ENCODE data around the gene NR5A2. TPM values are rescaled to one million over a fixed set of nuclear protein-coding genes. Genes with fewer than 3 reads are reported as not detected.

NR5A2 gene
- total RNA-seq, 1 experiment from 2014 or later, result not detected

DNA sequence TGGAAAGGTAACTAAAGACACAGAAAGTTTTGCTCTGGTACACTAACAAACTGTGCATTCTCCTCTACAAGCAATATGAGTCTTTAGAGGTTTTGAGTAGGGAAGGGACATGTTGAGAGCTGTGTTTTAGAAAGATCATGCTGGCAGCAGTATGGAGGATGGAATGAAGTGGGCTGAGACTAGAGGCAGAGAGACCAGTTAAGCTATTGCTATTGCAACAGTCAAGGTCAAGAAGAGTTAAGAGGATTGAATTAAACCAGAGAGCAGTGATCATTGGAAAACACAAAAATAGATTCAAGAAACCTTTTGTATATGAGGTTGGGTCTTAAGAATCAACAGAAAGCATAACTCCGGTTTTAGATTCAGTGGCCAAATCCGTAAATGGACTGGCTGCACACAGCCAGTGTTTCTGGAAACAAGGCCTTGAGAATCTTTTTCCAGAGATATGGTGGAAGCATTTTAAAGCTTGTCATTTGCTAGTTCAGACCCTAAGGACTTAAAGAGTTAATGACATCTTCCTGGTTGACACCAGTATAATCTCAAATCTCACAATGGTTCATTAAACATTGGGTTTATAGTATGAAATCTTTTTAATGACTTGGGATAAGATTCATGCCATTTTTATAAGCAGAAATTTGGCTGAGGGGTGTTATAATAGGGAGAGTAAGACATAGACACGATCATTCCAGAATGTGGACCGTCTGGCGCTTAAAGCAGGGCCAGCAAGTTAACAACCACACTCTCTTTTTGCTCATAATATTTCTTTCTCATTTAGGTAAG is 177.9 kb downstream of the NR5A2 start:
- DNase-seq, result no peak
- no peaks in the 10 kb centered on the region for H3K9me3 ChIP-seq (ENCODE audit: low read length)
- H2AFZ ChIP-seq (ENCODE audit: low read length), result no peak overlapping the region
- H4K20me1 ChIP-seq (ENCODE audit: insufficient read depth, low read depth, low read length), result no peaks in the 10 kb centered on the region
- no peak overlapping the region for H3K4me3 ChIP-seq (ENCODE audit: low read length)
- H3K27ac ChIP-seq (ENCODE audit: low read length), result no peak overlapping the region
- H3K27me3 ChIP-seq (ENCODE audit: low read length), result no peaks in the 10 kb centered on the region; the same call in 1 of the 2 replicates
- H3K79me2 ChIP-seq (ENCODE audit: low read length), result no peaks in the 10 kb centered on the region
- no peaks in the 10 kb centered on the region for H3K36me3 ChIP-seq (ENCODE audit: insufficient read depth, low read length)
- H3K9ac ChIP-seq (ENCODE audit: low read length), result no peak overlapping the region
- H3K4me2 ChIP-seq (ENCODE audit: low read depth, low read length, poor library complexity, severe bottlenecking), result no peak overlapping the region
- no peaks in the 10 kb centered on the region for H3K9me2 ChIP-seq (replicated peaks; ENCODE audit: insufficient read depth, low read length)
- H3K4me1 ChIP-seq (ENCODE audit: low read length), result no peaks in the 10 kb centered on the region

DNA sequence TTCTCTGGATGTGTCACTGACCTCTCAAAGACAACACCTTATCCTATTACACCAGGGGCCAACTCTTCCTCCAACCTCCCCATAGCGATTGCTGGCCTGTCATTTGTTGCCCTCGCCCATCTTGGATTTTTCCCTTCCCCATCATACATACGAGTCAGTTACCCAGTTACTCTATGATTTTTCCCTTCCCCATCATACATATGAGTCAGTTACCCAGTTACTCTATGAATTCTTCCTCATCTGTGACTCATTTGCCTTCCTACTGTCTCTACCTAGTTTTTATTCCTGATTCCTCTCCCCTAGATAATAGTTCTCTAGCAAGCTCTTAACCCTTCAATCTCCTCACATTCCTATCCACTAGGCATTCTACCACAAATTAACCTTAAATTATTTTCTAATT is 178.8 kb downstream of the NR5A2 start:
- H3K9ac ChIP-seq (ENCODE audit: low read length), result no peak overlapping the region
- no peaks in the 10 kb centered on the region; the same call in 1 of the 2 replicates for H3K27me3 ChIP-seq (ENCODE audit: low read length)

DNA sequence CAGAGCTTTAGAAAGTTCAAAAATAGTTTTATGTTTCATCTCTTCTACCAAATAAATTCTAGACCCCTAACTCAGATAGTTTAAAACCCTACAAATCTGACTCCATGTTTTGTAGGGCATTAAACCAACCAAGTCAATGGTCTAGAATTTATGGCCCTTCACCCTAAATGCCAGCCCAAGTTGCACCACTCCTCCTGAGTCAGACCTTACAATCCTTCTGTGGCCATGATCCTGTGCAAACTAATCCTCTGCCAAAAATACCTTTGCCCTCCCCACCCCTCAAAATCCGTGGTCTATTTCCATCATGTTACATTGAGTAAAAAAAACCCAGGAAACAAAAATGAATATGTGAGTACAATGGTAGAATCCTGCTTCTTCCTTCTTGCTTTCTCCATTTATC is 179.3 kb downstream of the NR5A2 start:
- H3K79me2 ChIP-seq (ENCODE audit: low read length), result no peaks in the 10 kb centered on the region
- H4K20me1 ChIP-seq (ENCODE audit: insufficient read depth, low read depth, low read length), result no peaks in the 10 kb centered on the region
- H3K4me2 ChIP-seq (ENCODE audit: low read depth, low read length, poor library complexity, severe bottlenecking), result no peak overlapping the region
- no peak for DNase-seq
- no peaks in the 10 kb centered on the region for H3K36me3 ChIP-seq (ENCODE audit: insufficient read depth, low read length)
- H3K27ac ChIP-seq (ENCODE audit: low read length), result no peak overlapping the region
- no peak overlapping the region for H3K9ac ChIP-seq (ENCODE audit: low read length)
- H3K4me3 ChIP-seq (ENCODE audit: low read length), result no peak overlapping the region
- no peaks in the 10 kb centered on the region for H3K9me2 ChIP-seq (replicated peaks; ENCODE audit: insufficient read depth, low read length)
- no peaks in the 10 kb centered on the region for H3K4me1 ChIP-seq (ENCODE audit: low read length)
- no peaks in the 10 kb centered on the region; the same call in 1 of the 2 replicates for H3K27me3 ChIP-seq (ENCODE audit: low read length)
- no peaks in the 10 kb centered on the region for H3K9me3 ChIP-seq (ENCODE audit: low read length)
- H2AFZ ChIP-seq (ENCODE audit: low read length), result no peak overlapping the region

More for the DNA sequence above, 178.8 kb downstream of the NR5A2 start:
- no peaks in the 10 kb centered on the region for H3K9me3 ChIP-seq (ENCODE audit: low read length)
- no peaks in the 10 kb centered on the region for H4K20me1 ChIP-seq (ENCODE audit: insufficient read depth, low read depth, low read length)
- H3K27ac ChIP-seq (ENCODE audit: low read length), result no peak overlapping the region
- no peak overlapping the region for H3K4me2 ChIP-seq (ENCODE audit: low read depth, low read length, poor library complexity, severe bottlenecking)
- H3K4me3 ChIP-seq (ENCODE audit: low read length), result no peak overlapping the region
- H3K36me3 ChIP-seq (ENCODE audit: insufficient read depth, low read length), result no peaks in the 10 kb centered on the region
- DNase-seq, result no peak
- H3K9me2 ChIP-seq (replicated peaks; ENCODE audit: insufficient read depth, low read length), result no peaks in the 10 kb centered on the region
- H3K79me2 ChIP-seq (ENCODE audit: low read length), result no peaks in the 10 kb centered on the region
- no peaks in the 10 kb centered on the region for H3K4me1 ChIP-seq (ENCODE audit: low read length)
- no peak overlapping the region for H2AFZ ChIP-seq (ENCODE audit: low read length)

DNA sequence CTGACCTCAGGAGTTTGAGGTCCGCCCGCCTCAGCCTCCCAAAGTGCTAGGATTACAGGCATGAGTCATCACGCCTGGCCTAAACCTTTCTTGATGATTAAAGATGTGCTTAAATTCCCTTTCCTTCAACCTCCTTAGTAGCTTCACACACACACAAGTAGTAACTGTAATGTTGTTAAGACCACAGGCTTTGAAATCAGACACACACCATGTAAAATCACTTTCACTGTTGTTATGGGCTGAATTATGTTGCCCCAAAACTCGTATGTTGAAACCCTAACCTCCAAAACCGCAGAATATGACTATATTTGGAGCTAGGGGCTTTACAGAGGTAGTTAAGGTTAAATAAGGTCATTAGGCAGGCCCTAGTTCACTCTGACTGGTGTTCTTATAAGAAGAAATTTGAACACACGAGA is 180.2 kb downstream of the NR5A2 start:
- Histone ChIP-seq H4K20me1 (ENCODE audit: insufficient read depth, low read depth, low read length) (no peaks in the 10 kb centered on the region), H3K27ac (ENCODE audit: low read length) (no peak overlapping the region), H2AFZ (ENCODE audit: low read length) (no peak overlapping the region), H3K27me3 (ENCODE audit: low read length) (no peaks in the 10 kb centered on the region; the same call in 1 of the 2 replicates), H3K36me3 (ENCODE audit: insufficient read depth, low read length) (no peaks in the 10 kb centered on the region), H3K79me2 (ENCODE audit: low read length) (no peaks in the 10 kb centered on the region), H3K4me2 (ENCODE audit: low read depth, low read length, poor library complexity, severe bottlenecking) (no peak overlapping the region), H3K4me1 (ENCODE audit: low read length) (no peaks in the 10 kb centered on the region), H3K9me3 (ENCODE audit: low read length) (no peaks in the 10 kb centered on the region), H3K9me2 (replicated peaks; ENCODE audit: insufficient read depth, low read length) (no peaks in the 10 kb centered on the region), H3K4me3 (ENCODE audit: low read length) (no peak overlapping the region), H3K9ac (ENCODE audit: low read length) (no peak overlapping the region)
- DNase-seq, result no peak

DNA sequence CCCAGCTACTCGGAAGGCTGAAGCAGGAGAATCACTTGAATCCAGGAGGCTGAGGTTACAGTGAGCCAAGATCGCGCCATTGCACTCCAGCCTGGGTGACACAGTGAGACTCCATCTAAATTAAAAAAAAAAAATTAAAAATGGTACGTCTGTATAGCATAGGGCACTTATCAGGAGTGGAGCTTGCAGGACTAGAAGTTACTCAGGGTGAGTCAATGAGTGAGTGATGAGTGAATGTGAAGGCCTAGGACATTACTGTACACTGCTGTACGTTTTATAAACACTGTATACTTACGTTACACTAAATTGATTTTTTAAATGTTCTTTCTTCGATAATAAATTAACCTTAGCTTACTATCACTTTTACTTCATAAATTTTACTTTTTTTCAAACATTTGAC is 183.6 kb downstream of the NR5A2 start:
- no peak overlapping the region for H3K4me2 ChIP-seq (ENCODE audit: low read depth, low read length, poor library complexity, severe bottlenecking)
- peaks cover 8% of the 10 kb centered on the region for H3K4me1 ChIP-seq (ENCODE audit: low read length)
- no peaks in the 10 kb centered on the region for H3K79me2 ChIP-seq (ENCODE audit: low read length)
- no peak overlapping the region for H3K4me3 ChIP-seq (ENCODE audit: low read length)
- H3K27ac ChIP-seq (ENCODE audit: low read length), result no peak overlapping the region
- H2AFZ ChIP-seq (ENCODE audit: low read length), result no peak overlapping the region
- H4K20me1 ChIP-seq (ENCODE audit: insufficient read depth, low read depth, low read length), result no peaks in the 10 kb centered on the region
- no peaks in the 10 kb centered on the region for H3K27me3 ChIP-seq (ENCODE audit: low read length)
- H3K36me3 ChIP-seq (ENCODE audit: insufficient read depth, low read length), result no peaks in the 10 kb centered on the region
- no peak overlapping the region for H3K9ac ChIP-seq (ENCODE audit: low read length)
- H3K9me2 ChIP-seq (replicated peaks; ENCODE audit: insufficient read depth, low read length), result no peaks in the 10 kb centered on the region
- no peak for DNase-seq
- H3K9me3 ChIP-seq (ENCODE audit: low read length), result no peaks in the 10 kb centered on the region

DNA sequence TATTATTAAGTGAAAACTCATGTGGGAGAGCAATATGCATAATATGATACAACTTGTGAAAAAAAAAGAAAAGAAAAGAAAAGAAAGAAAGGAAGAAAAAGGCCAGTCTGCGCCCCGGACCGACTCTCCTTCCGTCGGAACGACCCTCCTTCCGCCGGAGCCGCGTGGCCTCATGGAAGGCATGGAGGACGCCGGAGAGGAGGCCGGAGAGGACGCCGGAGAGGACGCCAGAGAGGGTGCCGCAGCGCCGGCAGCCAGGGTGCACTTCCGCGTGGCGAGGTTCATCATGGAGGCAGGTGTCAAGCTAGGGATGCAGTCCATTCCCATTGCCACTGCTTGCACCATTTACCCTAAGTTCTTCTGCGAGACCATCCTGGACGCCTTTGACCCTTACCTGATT is 185.9 kb downstream of the NR5A2 start:
- H3K4me3 ChIP-seq (ENCODE audit: low read length), result no peak overlapping the region
- no peak overlapping the region for H3K4me2 ChIP-seq (ENCODE audit: low read depth, low read length, poor library complexity, severe bottlenecking)
- no peaks in the 10 kb centered on the region for H3K9me3 ChIP-seq (ENCODE audit: low read length)
- H3K36me3 ChIP-seq (ENCODE audit: insufficient read depth, low read length), result no peaks in the 10 kb centered on the region
- H3K27me3 ChIP-seq (ENCODE audit: low read length), result no peaks in the 10 kb centered on the region
- DNase-seq, result no peak
- H3K4me1 ChIP-seq (ENCODE audit: low read length), result peaks cover 8% of the 10 kb centered on the region
- H4K20me1 ChIP-seq (ENCODE audit: insufficient read depth, low read depth, low read length), result no peaks in the 10 kb centered on the region
- H3K9ac ChIP-seq (ENCODE audit: low read length), result no peak overlapping the region
- H3K9me2 ChIP-seq (replicated peaks; ENCODE audit: insufficient read depth, low read length), result no peaks in the 10 kb centered on the region
- no peaks in the 10 kb centered on the region for H3K79me2 ChIP-seq (ENCODE audit: low read length)
- H3K27ac ChIP-seq (ENCODE audit: low read length), result no peak overlapping the region
- no peak overlapping the region for H2AFZ ChIP-seq (ENCODE audit: low read length)

DNA sequence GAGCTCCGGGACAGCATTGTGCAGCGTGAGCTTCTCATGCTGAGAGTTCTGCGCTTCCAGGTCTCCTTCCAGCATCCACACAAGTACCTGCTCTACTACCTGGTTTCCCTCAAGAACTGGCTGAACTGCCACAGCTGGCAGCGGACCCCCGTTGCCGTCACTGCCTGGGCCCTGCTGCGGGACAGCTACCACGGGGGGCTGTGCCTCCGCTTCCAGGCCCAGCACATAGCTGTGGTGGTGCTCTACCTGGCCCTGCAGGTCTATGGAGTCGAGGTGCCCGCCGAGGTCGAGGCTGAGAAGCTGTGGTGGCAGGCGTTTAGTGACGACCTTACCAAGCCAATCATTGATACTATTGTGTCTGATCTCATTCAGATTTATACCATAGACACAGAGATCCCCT is 186.4 kb downstream of the NR5A2 start:
- Histone ChIP-seq H3K9me3 (ENCODE audit: low read length) (no peaks in the 10 kb centered on the region), H3K4me1 (ENCODE audit: low read length) (peaks cover 8% of the 10 kb centered on the region), H3K4me2 (ENCODE audit: low read depth, low read length, poor library complexity, severe bottlenecking) (no peak overlapping the region), H3K9me2 (replicated peaks; ENCODE audit: insufficient read depth, low read length) (no peaks in the 10 kb centered on the region), H4K20me1 (ENCODE audit: insufficient read depth, low read depth, low read length) (no peaks in the 10 kb centered on the region), H2AFZ (ENCODE audit: low read length) (no peak overlapping the region), H3K9ac (ENCODE audit: low read length) (no peak overlapping the region), H3K36me3 (ENCODE audit: insufficient read depth, low read length) (no peaks in the 10 kb centered on the region), H3K4me3 (ENCODE audit: low read length) (no peak overlapping the region), H3K27me3 (ENCODE audit: low read length) (no peaks in the 10 kb centered on the region), H3K79me2 (ENCODE audit: low read length) (no peaks in the 10 kb centered on the region), H3K27ac (ENCODE audit: low read length) (no peak overlapping the region)
- no peak for DNase-seq

DNA sequence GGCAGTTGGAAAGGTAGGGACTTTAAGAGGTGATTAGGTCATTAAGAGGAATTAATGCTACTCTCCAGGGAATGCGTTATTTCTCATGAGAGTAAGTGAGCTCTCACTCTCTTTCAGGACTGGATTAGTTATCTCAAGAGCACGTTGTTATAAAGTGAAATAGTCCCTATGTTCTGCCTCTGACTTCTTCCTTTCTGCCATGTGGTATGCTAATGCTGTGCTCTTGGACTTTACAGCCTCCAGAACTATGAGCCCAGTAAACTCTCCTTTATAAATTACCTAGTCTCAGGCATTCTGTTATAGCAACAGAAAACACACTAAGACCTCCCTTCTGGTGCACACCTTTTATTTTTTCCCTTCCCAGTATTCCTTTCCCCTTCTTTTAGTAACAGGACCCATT is 187.8 kb downstream of the NR5A2 start:
- Histone ChIP-seq H3K9me3 (ENCODE audit: low read length) (no peaks in the 10 kb centered on the region), H3K79me2 (ENCODE audit: low read length) (no peaks in the 10 kb centered on the region), H4K20me1 (ENCODE audit: insufficient read depth, low read depth, low read length) (no peaks in the 10 kb centered on the region), H3K4me1 (ENCODE audit: low read length) (peaks cover 8% of the 10 kb centered on the region), H3K9me2 (replicated peaks; ENCODE audit: insufficient read depth, low read length) (no peaks in the 10 kb centered on the region), H3K27me3 (ENCODE audit: low read length) (no peaks in the 10 kb centered on the region), H3K36me3 (ENCODE audit: insufficient read depth, low read length) (no peaks in the 10 kb centered on the region), H3K9ac (ENCODE audit: low read length) (no peak overlapping the region), H3K4me2 (ENCODE audit: low read depth, low read length, poor library complexity, severe bottlenecking) (no peak overlapping the region), H3K4me3 (ENCODE audit: low read length) (no peak overlapping the region), H2AFZ (ENCODE audit: low read length) (no peak overlapping the region), H3K27ac (ENCODE audit: low read length) (no peak overlapping the region)
- DNase-seq, result no peak

Measured in Karpas-422 (cell line).